HG03103 (cell line): ENCODE results near the gene CYBA.
A peak's percentile ranks its signal among the peaks of the same experiment; 100 is the strongest.
"Not testable (repeated sequence)": the region's sequence is repeated elsewhere in the genome, so short reads cannot be mapped to it uniquely, and the experiment has no call there.

Source experiments
- ATAC-seq: cut with Tn5 transposase; IDR thresholded peaks from one replicate; pipeline ENCODE4 v1.9.1; 2021; ENCODE audit warnings: low read depth; ENCODE audit not compliant: unreplicated experiment

The CYBA gene

GRCh38 chr16:88686439-88687253, 35.8 kb upstream of the CYBA start, which contains the start of gene SNAI3:
Gene SNAI3, minus strand, starts transcription at chr16:88686507. Its CDS starts 101 bp downstream, at chr16:88686406.
- ATAC-seq, result peak; percentile 38

GRCh38 chr16:88686062-88686438, 35.2 kb upstream of the CYBA start:
- ATAC-seq, result no peak

- ATAC-seq, result no peak
Measured at GRCh38 chr16:88685156-88686061, 34.6 kb upstream of the CYBA start.

GRCh38 chr16:88684569-88685155, 33.8 kb upstream of the CYBA start:
- no peak for ATAC-seq

GRCh38 chr16:88681709-88682451, 31.0 kb upstream of the CYBA start:
- ATAC-seq, result peak; percentile 71

GRCh38 chr16:88681084-88681680, 30.3 kb upstream of the CYBA start:
- ATAC-seq, result peak; percentile 6

GRCh38 chr16:88680554-88681083, 29.8 kb upstream of the CYBA start:
- no peak for ATAC-seq

GRCh38 chr16:88678224-88678979, 27.5 kb upstream of the CYBA start:
- ATAC-seq, result no peak

- no peak for ATAC-seq
Measured at GRCh38 chr16:88677721-88678120, 26.9 kb upstream of the CYBA start.

GRCh38 chr16:88676502-88677242, 25.8 kb upstream of the CYBA start:
- no peak for ATAC-seq

- no peak for ATAC-seq
Measured at GRCh38 chr16:88673716-88674379, 23.0 kb upstream of the CYBA start.

GRCh38 chr16:88672776-88673175, 21.9 kb upstream of the CYBA start:
- no peak for ATAC-seq

- no peak for ATAC-seq
Measured at GRCh38 chr16:88671806-88672205, 21.0 kb upstream of the CYBA start.

- ATAC-seq, result no peak
Measured at GRCh38 chr16:88669980-88670379, 19.1 kb upstream of the CYBA start.

- not testable (repeated sequence) for ATAC-seq
Measured at GRCh38 chr16:88669493-88669892, 18.6 kb upstream of the CYBA start.

GRCh38 chr16:88667461-88667860, 16.6 kb upstream of the CYBA start:
- ATAC-seq, result no peak

GRCh38 chr16:88665570-88665969, 14.7 kb upstream of the CYBA start:
- ATAC-seq, result no peak

GRCh38 chr16:88665148-88665547, 14.3 kb upstream of the CYBA start:
- ATAC-seq, result no peak
